Glomerular visceral epithelial cell (primary cell): ENCODE results near the gene PRSS57.

Experiments used
- DNase-seq: peaks from one replicate; pipeline ENCODE4 v3.0.0-alpha.2; 2016; ENCODE audit errors: extremely low spot score

PRSS57 gene

DNA sequence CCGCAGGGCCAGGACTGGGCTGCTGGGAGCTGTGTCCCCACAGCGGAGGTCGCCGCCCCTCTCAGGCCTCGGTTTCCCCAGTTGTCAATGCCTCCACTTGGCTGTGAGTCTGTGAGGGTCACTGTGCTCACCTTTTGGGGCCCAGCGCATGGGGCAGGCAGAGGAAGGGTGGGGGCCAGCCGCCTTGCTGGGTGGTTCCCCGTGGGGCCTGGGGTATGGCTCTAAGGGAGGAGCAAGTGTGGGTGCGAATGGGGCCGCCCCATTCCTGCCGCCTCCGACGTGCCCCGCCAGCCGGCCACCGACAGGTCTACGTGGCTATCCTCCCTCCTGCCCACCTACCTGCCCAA, 56.4 kb downstream of the PRSS57 start:
- DNase-seq: no peak
